Renal cortical epithelial cell (primary cell): ENCODE data around the gene DHRS3. TPM values are rescaled to one million over a fixed set of nuclear protein-coding genes. Genes with fewer than 3 reads are reported as not detected.
"Not testable (repeated sequence)": the region's sequence is repeated elsewhere in the genome, so short reads cannot be mapped to it uniquely, and the experiment has no call there.

ENCODE experiments used
- DNase-seq: peaks from one replicate; pipeline ENCODE4 v3.0.0-alpha.2; 2011; ENCODE audit warnings: low read depth
- total RNA-seq: library from RNA; depleted of rRNA; stranded (reverse); fragments of >200 nt; gene quantifications from 2 replicates; pipeline ENCODE4 v1.2.3, GENCODE V29; 2014

DHRS3 gene
- total RNA-seq, 1 donor from 2014 or later: 28.9 TPM

DNA sequence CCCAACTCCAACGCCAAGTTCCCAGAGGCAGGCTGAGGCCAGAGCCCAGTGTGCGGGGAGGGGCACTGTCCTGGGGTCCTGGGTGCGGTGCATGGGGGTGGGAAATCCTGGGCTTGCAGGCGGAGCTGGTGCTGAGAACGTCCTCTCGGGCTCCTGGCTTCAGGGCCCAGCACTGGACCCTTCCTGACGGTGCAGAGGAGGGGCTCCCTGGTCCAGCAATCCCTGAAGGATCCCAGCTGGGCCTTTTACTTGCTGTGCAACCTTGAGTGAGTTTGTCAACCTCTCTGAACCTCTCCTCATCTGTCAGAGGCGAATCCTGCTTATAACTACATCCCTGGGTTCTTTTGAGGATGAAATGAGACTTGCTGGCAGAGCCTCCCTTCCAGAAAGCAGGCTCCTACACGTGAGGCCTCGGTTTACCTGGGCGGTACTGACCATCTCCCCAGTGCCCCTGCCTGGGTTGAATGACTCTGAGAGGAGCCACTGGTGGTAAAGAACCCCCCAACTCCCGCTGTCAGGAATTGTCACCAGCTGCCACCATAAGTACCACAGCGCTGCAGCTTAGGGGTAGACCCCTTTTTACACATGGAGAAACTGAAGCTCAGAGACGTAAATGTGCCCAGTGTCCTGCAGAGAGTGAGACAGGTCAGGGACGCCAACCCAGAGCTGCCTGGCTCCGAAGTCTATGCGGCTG is 77.3 kb downstream of the DHRS3 start:
- no peak for DNase-seq

- DNase-seq: peak; percentile 93
These were observed 78.1 kb downstream of the DHRS3 start for GRCh38 chr1:12539705-12540579.

DNA sequence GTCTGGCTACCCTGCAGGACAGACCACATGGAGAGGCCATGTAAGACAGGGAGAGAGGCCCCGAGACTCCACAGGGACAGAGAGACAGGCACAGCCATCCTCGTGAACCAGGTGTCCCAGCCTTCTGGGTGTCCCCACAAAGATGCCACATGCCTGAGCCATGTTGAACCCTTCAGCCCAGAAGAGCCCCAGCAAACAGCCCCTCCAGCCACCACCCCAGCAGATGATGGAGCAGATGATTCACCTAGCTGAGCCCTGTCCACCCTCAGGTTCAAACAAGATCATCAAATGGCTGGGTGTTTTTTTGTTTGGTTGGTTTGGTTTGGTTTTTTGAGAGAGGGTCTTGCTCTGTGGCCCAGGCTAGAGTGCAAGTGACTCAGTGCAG is 78.7 kb downstream of the DHRS3 start:
- no peak for DNase-seq

DNA sequence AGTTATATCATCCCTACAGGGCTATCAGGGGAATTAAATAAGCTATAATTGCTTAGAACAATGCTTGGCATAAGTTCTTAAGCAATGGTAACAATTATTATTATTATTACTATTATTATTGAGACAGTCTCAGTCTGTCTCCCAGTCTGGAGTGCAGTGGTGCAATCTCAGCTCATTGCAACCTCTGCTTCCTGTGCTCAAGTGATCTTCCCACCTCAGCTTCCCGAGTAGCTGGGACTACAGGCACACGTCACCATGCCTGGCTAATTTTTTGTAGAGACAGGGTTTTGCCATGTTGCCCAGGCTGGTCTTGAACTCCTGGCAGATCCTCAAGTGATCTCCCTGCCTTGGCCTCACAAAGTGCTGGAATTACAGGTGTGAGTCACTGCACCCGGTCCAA is 79.5 kb downstream of the DHRS3 start:
- not testable (repeated sequence) for DNase-seq

DNA sequence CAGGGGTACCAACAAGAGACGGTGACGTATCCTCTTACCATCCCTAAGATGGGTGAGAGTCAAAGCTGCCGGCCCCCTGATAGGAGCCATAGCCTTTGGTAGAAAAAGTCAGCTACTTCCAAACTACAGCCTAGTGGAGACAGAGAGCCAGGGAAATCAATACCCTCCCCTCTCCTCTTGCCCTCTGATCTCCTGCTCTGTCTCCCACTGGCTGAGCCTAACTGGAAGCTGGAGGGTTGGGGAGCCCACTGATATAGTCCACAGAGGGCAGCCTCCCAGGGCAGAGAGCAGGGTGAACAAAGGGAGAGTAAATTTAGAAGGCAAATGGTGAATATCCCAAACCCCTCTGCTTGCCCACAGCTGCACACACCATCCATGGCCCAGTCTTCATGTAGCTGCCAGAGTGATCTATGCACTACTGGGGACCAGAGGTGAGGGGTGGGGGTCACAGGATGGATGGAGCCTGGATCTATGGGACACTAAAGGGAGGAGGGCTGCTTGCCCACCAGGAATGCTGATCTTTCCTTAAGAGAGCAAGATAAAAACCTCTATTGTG is 80.0 kb downstream of the DHRS3 start:
- DNase-seq: no peak

DNA sequence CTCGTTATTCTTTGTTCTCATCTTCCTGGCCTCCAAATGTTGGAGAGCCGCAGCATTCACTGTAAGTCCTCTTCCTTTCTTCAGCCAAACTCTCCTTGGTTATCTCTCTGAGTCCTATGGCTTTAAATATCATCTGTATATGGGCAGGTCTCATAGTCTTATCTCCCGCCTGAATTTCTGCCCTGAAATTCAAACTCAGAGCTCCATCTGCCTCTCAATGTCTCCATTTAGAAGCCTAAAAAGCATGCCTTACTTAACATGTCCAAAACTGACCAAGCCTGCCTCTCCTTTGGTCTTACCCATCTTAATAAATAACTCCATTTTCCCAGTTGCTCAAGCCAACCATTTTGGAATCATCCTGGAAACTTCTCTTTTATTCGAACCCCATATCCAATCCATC is 80.7 kb downstream of the DHRS3 start:
- DNase-seq: no peak

DNA sequence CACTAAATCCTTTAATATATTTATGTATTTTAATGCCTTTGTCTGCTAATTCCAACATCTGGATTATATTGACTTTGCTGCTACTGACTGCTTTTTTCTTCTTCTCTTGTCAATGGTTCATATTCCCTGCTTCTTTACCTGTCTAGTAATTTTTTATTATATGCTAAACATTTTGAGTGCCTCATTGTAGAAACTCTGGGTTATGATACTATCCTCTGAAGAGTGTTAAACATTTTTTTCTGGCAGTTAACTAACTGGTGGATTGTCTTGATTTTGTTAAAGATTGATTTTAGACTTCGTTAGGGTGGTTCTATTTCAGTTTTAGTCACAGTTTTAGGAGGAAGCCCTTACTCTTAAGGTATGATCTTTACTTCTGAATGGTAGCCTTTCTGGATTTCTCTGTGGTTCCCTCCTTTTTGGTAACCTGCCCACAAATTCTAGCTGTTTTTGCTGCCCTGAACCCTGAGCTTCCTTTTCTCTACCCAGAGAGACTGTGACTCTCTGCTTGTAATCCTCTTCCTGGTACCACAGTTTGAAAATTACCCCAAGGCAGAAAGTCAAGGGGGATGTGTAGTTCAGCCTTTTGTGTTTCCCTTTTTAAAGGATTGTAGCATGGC is 81.9 kb downstream of the DHRS3 start:
- DNase-seq: no peak

GRCh38 chr1:12532405-12533315 is 85.3 kb downstream of the DHRS3 start:
- DNase-seq: no peak

GRCh38 chr1:12531179-12531499 is 86.9 kb downstream of the DHRS3 start:
- DNase-seq: no peak

- DNase-seq: no peak
These were observed 87.4 kb downstream of the DHRS3 start for GRCh38 chr1:12530462-12531178.

- DNase-seq: no peak
These were observed 88.3 kb downstream of the DHRS3 start for GRCh38 chr1:12529640-12530174.

GRCh38 chr1:12528021-12528852 is 89.8 kb downstream of the DHRS3 start:
- DNase-seq: peak; percentile 81

DNA sequence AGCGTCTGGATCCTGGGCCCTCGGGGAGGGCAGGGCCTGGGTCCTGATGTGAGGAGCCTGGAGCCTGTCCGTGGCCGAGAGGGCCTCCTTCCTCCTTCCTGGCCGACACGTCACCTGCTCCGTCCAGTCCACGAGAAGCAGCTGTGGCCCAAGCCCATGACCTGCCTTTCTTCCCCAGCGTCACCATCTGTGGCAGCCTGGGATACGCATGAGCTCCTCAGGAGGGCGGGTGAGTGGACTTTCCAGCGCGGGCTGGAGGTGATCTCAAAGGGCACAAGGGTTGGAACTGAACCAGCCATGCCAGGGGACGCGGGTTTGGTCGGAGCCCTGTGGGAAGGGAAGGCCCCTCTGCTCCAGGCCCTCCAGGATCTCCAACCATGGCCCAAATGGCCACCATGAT is 90.4 kb downstream of the DHRS3 start:
- DNase-seq: peak; percentile 44

GRCh38 chr1:12525311-12526181 is 92.5 kb downstream of the DHRS3 start:
- DNase-seq: peak; percentile 39

GRCh38 chr1:12524266-12524665 is 93.7 kb downstream of the DHRS3 start:
- no peak for DNase-seq

GRCh38 chr1:12522780-12523179 is 95.2 kb downstream of the DHRS3 start:
- not testable (repeated sequence) for DNase-seq

GRCh38 chr1:12521096-12521495 is 96.9 kb downstream of the DHRS3 start:
- no peak for DNase-seq

GRCh38 chr1:12519693-12520364 is 98.2 kb downstream of the DHRS3 start:
- no peak for DNase-seq
